ENCODE measurements around the gene SLAMF9. TPM values are rescaled to one million over a fixed set of nuclear protein-coding genes. Genes with fewer than 3 reads are reported as not detected.

The SLAMF9 gene
- total RNA-seq (not detected), polyA plus RNA-seq (not detected)

DNA sequence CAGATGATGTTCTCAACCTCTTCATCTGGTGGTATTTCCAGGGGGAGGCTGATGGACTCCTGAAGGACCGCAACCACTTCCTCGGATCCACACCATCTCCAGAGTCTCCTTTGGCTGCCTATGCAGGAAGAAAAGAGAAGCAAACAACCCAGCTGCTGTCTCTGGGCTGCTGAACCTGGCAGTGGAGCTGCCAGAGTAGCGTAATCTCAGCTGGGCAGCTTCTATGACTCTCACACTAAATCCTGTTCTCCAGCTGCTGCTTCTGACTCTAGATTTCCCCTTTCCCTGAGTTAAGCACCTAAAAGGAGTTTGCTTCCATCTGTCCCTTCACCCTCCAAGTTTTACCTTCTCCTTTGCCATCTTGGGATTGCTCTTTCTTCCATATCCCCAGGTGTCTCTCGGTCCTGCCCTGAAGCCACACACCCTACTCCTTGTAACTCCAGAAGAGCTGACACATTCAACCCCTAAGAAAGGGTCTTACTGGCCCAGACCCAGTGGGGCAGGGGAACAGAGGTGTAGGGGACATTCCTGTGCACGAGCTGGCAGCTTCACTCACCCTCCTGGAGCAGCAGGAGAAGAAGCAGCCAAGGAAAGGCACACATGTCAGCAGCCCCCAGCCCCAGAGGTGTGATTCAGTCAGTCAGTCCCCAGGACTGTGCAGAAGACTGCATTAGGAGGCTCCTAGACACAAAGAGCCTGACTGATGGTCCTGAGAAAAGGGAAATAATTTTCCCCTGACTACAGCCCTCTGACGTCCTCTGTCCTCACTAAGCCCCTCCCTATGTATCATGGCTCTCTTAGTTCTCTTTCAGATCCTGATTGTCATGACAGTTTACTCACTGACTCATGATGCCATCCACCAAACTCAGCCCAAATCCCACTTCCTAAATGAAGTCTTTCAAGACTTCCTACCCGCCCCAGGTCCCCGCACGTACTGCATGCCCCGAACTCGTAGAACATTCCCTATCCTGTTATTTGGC lies at the start of gene SLAMF9:
TSS of gene SLAMF9 (minus strand) at position 702 of the 980 bp plus-strand sequence. CDS start at position 602, 100 bp downstream.
- Mint-ChIP-seq H3K27me3 (peaks cover 9 to 25% of the 10 kb centered on the region in 2 donors), H3K36me3 (peaks cover 0 to 3% (median 0%) of the 10 kb centered on the region in 3 donors), H3K9me3 (no peaks in the 10 kb centered on the region), H3K27ac (peak within 1 kb of the TSS in 2 of 8 donors; percentile 2 to 8), H3K4me1 (no peaks in the 10 kb centered on the region), H3K4me3 (no peak within 1 kb of the TSS)
- H3K9me3 ChIP-seq (ENCODE audit: low read length): no peaks in the 10 kb centered on the region
- ChIA-PET CTCF (no interaction called here), POLR2A (no interaction called here)
- H3K4me1 ChIP-seq (ENCODE audit: insufficient read depth, low read length): no peaks in the 10 kb centered on the region
- H3K36me3 ChIP-seq (ENCODE audit: insufficient read depth, low read length): no peaks in the 10 kb centered on the region
- H3K4me3 ChIP-seq (ENCODE audit: low read length): no peak within 1 kb of the TSS
- DNase-seq: no peak
- no peaks in the 10 kb centered on the region for H3K27me3 ChIP-seq (ENCODE audit: insufficient read depth, low read length, poor library complexity, severe bottlenecking)
- no peak within 1 kb of the TSS for H3K27ac ChIP-seq (ENCODE audit: low read depth, low read length)

DNA sequence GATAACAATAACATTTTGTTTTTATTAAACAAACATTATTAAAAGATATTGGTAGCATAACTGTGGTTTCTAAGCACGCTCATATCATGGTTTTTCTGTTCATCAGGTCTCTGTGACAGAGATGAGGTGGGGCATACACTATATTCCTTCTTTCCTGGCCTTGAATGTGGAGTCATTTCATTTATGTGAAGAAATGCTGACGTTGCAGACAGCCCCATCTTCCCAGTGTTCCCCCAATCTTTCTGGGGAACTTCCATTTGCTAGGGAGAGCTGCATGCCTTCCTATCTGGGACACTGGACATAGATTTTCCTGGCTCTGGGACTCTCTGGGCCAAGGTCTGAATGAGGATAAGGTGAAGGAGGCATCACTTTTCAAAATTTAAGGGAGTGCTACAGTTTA lies 47.4 kb upstream of the SLAMF9 start:
- H3K27ac ChIP-seq (ENCODE audit: low read depth, low read length): no peak overlapping the region
- Mint-ChIP-seq H3K27ac (no peak overlapping the region), H3K36me3 (peaks cover 0 to 1% (median 0%) of the 10 kb centered on the region in 3 donors), H3K27me3 (peaks cover 6 to 7% of the 10 kb centered on the region in 2 donors), H3K4me1 (no peaks in the 10 kb centered on the region), H3K4me3 (no peak overlapping the region), H3K9me3 (no peaks in the 10 kb centered on the region)
- H3K4me1 ChIP-seq (ENCODE audit: insufficient read depth, low read length): no peaks in the 10 kb centered on the region
- no peaks in the 10 kb centered on the region for H3K36me3 ChIP-seq (ENCODE audit: insufficient read depth, low read length)
- POLR2A ChIA-PET: no interaction called here
- H3K9me3 ChIP-seq (ENCODE audit: low read length): no peaks in the 10 kb centered on the region
- no peaks in the 10 kb centered on the region for H3K27me3 ChIP-seq (ENCODE audit: insufficient read depth, low read length, poor library complexity, severe bottlenecking)
- no peak for DNase-seq
- no peak overlapping the region for H3K4me3 ChIP-seq (ENCODE audit: low read length)
- CTCF ChIA-PET: no interaction called here

DNA sequence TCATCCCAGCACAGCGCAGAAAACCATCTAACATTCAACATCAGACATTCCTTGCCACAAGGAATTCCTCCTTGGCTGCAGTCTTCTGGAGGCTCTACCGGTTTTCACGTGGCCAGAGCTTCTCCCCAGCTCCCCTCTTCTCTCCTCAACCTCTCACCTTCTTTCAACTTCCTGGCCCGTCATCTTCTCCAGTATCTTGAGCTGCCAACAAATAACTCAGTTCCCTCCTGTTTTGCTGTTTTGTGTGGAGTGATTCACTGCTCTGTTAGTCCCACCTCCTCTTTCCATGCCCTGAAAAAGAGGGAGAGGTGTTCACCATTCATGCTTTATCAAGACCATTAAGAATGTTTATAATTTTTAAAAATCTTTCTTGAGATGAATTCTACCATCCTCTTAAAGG lies 45.2 kb upstream of the SLAMF9 start:
- peaks cover 11 to 14% of the 10 kb centered on the region in 2 donors for H3K27me3 Mint-ChIP-seq
- no peak overlapping the region for H3K4me3 Mint-ChIP-seq
- Histone ChIP-seq H3K27me3 (ENCODE audit: insufficient read depth, low read length, poor library complexity, severe bottlenecking) (no peaks in the 10 kb centered on the region), H3K36me3 (ENCODE audit: insufficient read depth, low read length) (no peaks in the 10 kb centered on the region), H3K27ac (ENCODE audit: low read depth, low read length) (no peak overlapping the region), H3K4me1 (ENCODE audit: insufficient read depth, low read length) (no peaks in the 10 kb centered on the region), H3K9me3 (ENCODE audit: low read length) (no peaks in the 10 kb centered on the region), H3K4me3 (ENCODE audit: low read length) (no peak overlapping the region)
- H3K9me3 Mint-ChIP-seq: no peaks in the 10 kb centered on the region
- no peak overlapping the region for H3K27ac Mint-ChIP-seq
- ChIA-PET POLR2A (no interaction called here), CTCF (interaction anchor here (1.5 kb wide), 1 partner anchor 8 kb away, joined by 6 read pairs; no protein-coding TSS in a partner anchor)
- no peaks in the 10 kb centered on the region for H3K4me1 Mint-ChIP-seq
- no peak for DNase-seq
- peaks cover 0 to 1% (median 0%) of the 10 kb centered on the region in 3 donors for H3K36me3 Mint-ChIP-seq

DNA sequence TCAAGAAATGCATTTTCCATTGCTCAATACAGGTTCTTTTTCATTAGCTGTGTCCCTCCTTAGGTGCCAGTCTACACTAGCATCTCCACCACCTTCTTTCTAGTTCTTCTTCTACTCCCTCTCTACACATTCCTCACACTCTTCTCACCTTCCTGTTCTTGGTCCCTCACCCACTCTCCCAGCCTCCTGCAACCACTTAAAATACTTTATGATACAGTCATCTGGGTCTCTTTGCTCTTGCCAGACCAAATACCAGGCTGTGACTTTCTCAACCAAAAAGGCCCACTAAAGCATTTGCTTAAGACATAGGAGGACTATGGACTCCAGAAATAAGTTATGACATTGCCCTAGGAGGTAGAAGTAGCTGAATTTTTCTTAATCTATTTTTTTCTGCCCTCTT lies 42.6 kb upstream of the SLAMF9 start:
- H3K36me3 Mint-ChIP-seq: peaks cover 0 to 1% (median 0%) of the 10 kb centered on the region in 3 donors
- no peak for DNase-seq
- H3K27ac ChIP-seq (ENCODE audit: low read depth, low read length): no peak overlapping the region
- H3K4me3 ChIP-seq (ENCODE audit: low read length): no peak overlapping the region
- H3K27me3 ChIP-seq (ENCODE audit: insufficient read depth, low read length, poor library complexity, severe bottlenecking): no peaks in the 10 kb centered on the region
- CTCF ChIA-PET: no interaction called here
- peaks cover 19 to 24% of the 10 kb centered on the region in 2 donors for H3K27me3 Mint-ChIP-seq
- POLR2A ChIA-PET: no interaction called here
- H3K4me3 Mint-ChIP-seq: no peak overlapping the region
- H3K4me1 Mint-ChIP-seq: peaks cover 0 to 2% (median 0%) of the 10 kb centered on the region in 3 donors
- H3K9me3 Mint-ChIP-seq: no peaks in the 10 kb centered on the region
- no peaks in the 10 kb centered on the region for H3K9me3 ChIP-seq (ENCODE audit: low read length)
- no peaks in the 10 kb centered on the region for H3K4me1 ChIP-seq (ENCODE audit: insufficient read depth, low read length)
- H3K27ac Mint-ChIP-seq: no peak overlapping the region
- H3K36me3 ChIP-seq (ENCODE audit: insufficient read depth, low read length): no peaks in the 10 kb centered on the region

DNA sequence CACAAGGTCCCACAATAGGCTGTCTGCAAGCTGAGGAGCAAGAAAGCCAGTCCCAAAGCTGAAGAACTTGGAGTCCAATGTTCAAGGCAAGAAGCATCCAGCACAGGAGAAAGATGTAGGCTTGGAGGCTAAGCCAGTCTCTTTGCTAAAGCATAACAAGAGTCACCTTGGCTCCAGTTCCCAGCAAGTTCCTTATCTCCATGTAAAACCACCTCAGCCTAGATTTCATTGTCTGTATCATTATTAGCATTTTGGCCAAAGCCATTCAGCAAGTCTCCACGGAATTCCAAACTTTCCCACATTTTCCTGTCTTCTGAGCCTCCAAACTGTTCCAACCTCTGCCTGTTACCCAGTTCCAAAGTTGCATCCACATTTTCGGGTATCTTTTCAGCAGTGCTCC lies 40.9 kb upstream of the SLAMF9 start:
- no peak overlapping the region for H3K4me3 Mint-ChIP-seq

DNA sequence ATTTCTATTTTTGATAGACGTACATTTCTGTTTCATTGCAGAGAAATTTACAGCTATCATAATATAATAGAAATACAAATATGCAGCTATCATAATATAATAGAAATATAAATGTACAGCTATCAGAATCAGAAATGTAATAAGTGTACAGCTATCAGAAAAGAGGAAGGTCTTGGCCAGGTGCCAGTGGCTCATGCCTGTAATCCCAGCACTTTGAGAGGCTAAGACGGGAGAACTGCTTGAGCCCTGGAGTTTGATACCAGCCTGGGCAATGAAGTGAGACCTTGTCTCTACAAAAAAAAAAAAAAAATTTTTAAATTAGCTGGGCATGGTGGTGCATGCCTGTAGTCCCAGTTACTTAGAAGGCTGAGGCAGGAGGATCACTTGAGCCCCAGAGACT lies 39.9 kb upstream of the SLAMF9 start:
- POLR2A ChIA-PET: no interaction called here
- H3K4me3 Mint-ChIP-seq: no peak overlapping the region
- Histone ChIP-seq H3K27ac (ENCODE audit: low read depth, low read length) (no peak overlapping the region), H3K4me1 (ENCODE audit: insufficient read depth, low read length) (no peaks in the 10 kb centered on the region), H3K36me3 (ENCODE audit: insufficient read depth, low read length) (no peaks in the 10 kb centered on the region), H3K27me3 (ENCODE audit: insufficient read depth, low read length, poor library complexity, severe bottlenecking) (no peaks in the 10 kb centered on the region), H3K4me3 (ENCODE audit: low read length) (no peak overlapping the region), H3K9me3 (ENCODE audit: low read length) (no peaks in the 10 kb centered on the region)
- peaks cover 0 to 6% (median 0%) of the 10 kb centered on the region in 3 donors for H3K4me1 Mint-ChIP-seq
- DNase-seq: no peak
- H3K27ac Mint-ChIP-seq: no peak overlapping the region
- H3K9me3 Mint-ChIP-seq: no peaks in the 10 kb centered on the region
- CTCF ChIA-PET: interaction anchor here (1.8 kb wide), 1 partner anchor 14 kb away, joined by 7 read pairs; no protein-coding TSS in a partner anchor
- H3K27me3 Mint-ChIP-seq: peaks cover 25 to 40% of the 10 kb centered on the region in 2 donors
- no peaks in the 10 kb centered on the region for H3K36me3 Mint-ChIP-seq

More for the DNA sequence above, 40.9 kb upstream of the SLAMF9 start:
- ChIA-PET CTCF (interaction anchor here (1.8 kb wide), 1 partner anchor 13 kb away, joined by 7 read pairs; no protein-coding TSS in a partner anchor), POLR2A (no interaction called here)
- H3K4me1 Mint-ChIP-seq: peaks cover 0 to 6% (median 0%) of the 10 kb centered on the region in 3 donors
- peaks cover 25 to 31% of the 10 kb centered on the region in 2 donors for H3K27me3 Mint-ChIP-seq
- Histone ChIP-seq H3K4me3 (ENCODE audit: low read length) (no peak overlapping the region), H3K9me3 (ENCODE audit: low read length) (no peaks in the 10 kb centered on the region), H3K27ac (ENCODE audit: low read depth, low read length) (no peak overlapping the region), H3K4me1 (ENCODE audit: insufficient read depth, low read length) (no peaks in the 10 kb centered on the region), H3K36me3 (ENCODE audit: insufficient read depth, low read length) (no peaks in the 10 kb centered on the region), H3K27me3 (ENCODE audit: insufficient read depth, low read length, poor library complexity, severe bottlenecking) (no peaks in the 10 kb centered on the region)
- H3K27ac Mint-ChIP-seq: no peak overlapping the region
- peaks cover 0 to 1% (median 0%) of the 10 kb centered on the region in 3 donors for H3K36me3 Mint-ChIP-seq
- DNase-seq: no peak
- no peaks in the 10 kb centered on the region for H3K9me3 Mint-ChIP-seq

DNA sequence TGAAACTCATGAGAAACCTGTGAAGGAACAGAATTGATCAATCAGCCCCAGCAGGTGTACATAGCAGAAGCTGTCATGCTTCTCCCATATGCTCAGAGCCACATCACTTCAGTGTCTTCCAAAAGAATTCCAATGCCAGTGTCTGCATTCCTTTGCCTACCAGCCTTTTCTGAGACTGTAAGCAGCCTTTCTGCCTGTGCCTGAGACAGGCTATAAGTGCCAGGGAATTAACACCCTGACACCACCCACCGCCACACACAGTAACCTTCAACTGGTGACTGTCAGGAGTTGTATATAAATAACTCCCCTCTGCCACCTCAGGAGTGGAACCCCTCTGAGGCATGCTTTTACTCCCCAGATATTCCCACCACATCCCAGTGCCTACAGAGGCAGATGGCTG lies 38.1 kb upstream of the SLAMF9 start:
- Histone ChIP-seq H3K36me3 (ENCODE audit: insufficient read depth, low read length) (no peaks in the 10 kb centered on the region), H3K27me3 (ENCODE audit: insufficient read depth, low read length, poor library complexity, severe bottlenecking) (no peaks in the 10 kb centered on the region), H3K4me3 (ENCODE audit: low read length) (no peak overlapping the region), H3K27ac (ENCODE audit: low read depth, low read length) (no peak overlapping the region), H3K4me1 (ENCODE audit: insufficient read depth, low read length) (no peaks in the 10 kb centered on the region), H3K9me3 (ENCODE audit: low read length) (no peaks in the 10 kb centered on the region)
- CTCF ChIA-PET: interaction anchor here (1.1 kb wide), 1 partner anchor 14 kb away, joined by 3 read pairs; no protein-coding TSS in a partner anchor
- POLR2A ChIA-PET: no interaction called here
- peaks cover 0 to 6% (median 0%) of the 10 kb centered on the region in 3 donors for H3K4me1 Mint-ChIP-seq
- H3K9me3 Mint-ChIP-seq: no peaks in the 10 kb centered on the region
- no peaks in the 10 kb centered on the region for H3K36me3 Mint-ChIP-seq
- no peak overlapping the region for H3K27ac Mint-ChIP-seq
- DNase-seq: no peak
- H3K4me3 Mint-ChIP-seq: peak overlapping the region in 1 of 7 donors; percentile 28
- peaks cover 23 to 48% of the 10 kb centered on the region in 2 donors for H3K27me3 Mint-ChIP-seq

DNA sequence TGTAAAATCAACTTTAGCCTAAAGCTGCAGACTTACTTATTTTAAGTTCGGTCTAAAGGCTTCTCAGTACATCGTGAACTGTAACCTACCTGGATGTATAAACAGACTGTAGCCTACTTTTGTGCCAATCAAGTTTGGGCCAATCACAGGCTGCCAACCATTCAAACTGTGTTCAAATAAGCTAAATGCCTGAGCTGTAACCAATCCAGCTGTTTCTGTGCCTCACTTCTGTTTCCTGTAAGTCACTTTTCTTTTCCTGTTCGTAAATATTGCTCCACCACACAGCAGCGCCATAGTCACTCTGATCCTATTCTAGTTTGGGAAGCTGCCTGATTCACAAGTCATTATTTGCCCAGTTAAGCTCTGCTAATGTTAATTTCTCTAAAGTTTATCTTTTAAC lies 37.5 kb upstream of the SLAMF9 start:
- H3K27ac ChIP-seq (ENCODE audit: low read depth, low read length): no peak overlapping the region
- ChIA-PET CTCF (interaction anchor here (1.1 kb wide), 1 partner anchor 14 kb away, joined by 3 read pairs; no protein-coding TSS in a partner anchor), POLR2A (no interaction called here)
- Mint-ChIP-seq H3K4me1 (peaks cover 0 to 6% (median 0%) of the 10 kb centered on the region in 3 donors), H3K9me3 (no peaks in the 10 kb centered on the region), H3K4me3 (no peak overlapping the region), H3K27ac (peak overlapping the region in 2 of 8 donors; percentile 19 to 25), H3K27me3 (peaks cover 23 to 45% of the 10 kb centered on the region in 2 donors), H3K36me3 (no peaks in the 10 kb centered on the region)
- peak in 1 of 5 donors; percentile 3 for DNase-seq
- no peaks in the 10 kb centered on the region for H3K9me3 ChIP-seq (ENCODE audit: low read length)
- no peak overlapping the region for H3K4me3 ChIP-seq (ENCODE audit: low read length)
- H3K36me3 ChIP-seq (ENCODE audit: insufficient read depth, low read length): no peaks in the 10 kb centered on the region
- no peaks in the 10 kb centered on the region for H3K4me1 ChIP-seq (ENCODE audit: insufficient read depth, low read length)
- H3K27me3 ChIP-seq (ENCODE audit: insufficient read depth, low read length, poor library complexity, severe bottlenecking): no peaks in the 10 kb centered on the region

Data from CD8-positive, alpha-beta memory T cell (primary cell).